GM10266 (cell line): ENCODE results near the gene CHST11.

ENCODE experiments used
- DNase-seq: peaks from one replicate; pipeline ENCODE4 v3.0.0; 2012; ENCODE audit errors: extremely low spot score
- TF ChIP-seq, protein P1 (sequence below): IDR thresholded peaks from 2 replicates; pipeline ENCODE4 v1.5.1; 2012; ENCODE audit warnings: mild to moderate bottlenecking, low read depth; ENCODE audit not compliant: control insufficient read depth, insufficient read depth; ENCODE audit errors: missing control alignments

The CHST11 gene

DNA sequence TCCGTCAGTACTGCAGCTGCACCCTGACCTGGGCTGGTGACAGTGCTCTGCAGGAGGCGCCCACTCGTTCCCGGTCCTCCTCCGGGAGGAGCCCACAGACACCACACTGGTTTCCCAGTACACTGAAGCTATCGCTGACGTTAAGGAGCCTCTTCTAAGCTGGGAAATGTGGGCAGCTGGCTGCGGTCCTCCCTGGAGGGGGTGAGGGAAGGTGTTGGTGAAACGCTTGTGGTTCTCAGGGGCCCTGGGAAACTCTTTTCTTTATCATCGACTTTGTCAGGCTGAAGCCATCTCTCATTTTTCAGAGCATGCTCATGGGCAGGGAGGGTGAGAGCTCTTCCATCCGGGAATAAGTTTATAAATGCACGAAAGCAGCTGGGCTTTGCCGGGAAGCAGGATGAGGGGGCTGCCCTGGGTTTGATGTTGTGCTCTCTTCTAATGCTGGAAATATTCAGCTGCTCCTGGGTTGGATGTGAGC lies 176.0 kb downstream of the CHST11 start:
- TF ChIP-seq, protein P1, sequence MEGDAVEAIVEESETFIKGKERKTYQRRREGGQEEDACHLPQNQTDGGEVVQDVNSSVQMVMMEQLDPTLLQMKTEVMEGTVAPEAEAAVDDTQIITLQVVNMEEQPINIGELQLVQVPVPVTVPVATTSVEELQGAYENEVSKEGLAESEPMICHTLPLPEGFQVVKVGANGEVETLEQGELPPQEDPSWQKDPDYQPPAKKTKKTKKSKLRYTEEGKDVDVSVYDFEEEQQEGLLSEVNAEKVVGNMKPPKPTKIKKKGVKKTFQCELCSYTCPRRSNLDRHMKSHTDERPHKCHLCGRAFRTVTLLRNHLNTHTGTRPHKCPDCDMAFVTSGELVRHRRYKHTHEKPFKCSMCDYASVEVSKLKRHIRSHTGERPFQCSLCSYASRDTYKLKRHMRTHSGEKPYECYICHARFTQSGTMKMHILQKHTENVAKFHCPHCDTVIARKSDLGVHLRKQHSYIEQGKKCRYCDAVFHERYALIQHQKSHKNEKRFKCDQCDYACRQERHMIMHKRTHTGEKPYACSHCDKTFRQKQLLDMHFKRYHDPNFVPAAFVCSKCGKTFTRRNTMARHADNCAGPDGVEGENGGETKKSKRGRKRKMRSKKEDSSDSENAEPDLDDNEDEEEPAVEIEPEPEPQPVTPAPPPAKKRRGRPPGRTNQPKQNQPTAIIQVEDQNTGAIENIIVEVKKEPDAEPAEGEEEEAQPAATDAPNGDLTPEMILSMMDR, result no peak
- no peak for DNase-seq

DNA sequence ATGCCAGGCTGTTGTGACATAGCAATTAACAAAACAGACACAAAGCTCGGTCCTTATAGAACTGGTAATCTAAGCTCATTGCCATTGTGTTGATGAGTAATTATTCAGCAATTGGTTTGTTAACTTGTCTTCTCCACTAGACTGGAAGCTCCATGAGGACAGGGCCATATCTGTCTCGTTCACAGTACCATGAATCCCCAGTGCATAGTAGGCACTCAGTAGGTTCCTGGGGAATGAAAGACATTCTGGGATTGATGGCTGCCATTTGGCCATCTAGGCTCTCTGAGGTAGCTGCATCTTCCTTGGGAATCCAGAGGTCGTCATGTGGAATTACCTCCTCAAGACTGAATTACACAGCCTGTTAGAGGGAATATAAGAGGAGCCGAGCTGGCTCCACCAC lies 177.3 kb downstream of the CHST11 start:
- TF ChIP-seq, protein P1, result no peak
- DNase-seq, result no peak

- TF ChIP-seq, protein P1, result no peak
- no peak for DNase-seq
These were observed 178.1 kb downstream of the CHST11 start for GRCh38 chr12:104634852-104635251.

GRCh38 chr12:104635607-104636343 lies 179.0 kb downstream of the CHST11 start:
- DNase-seq, result no peak
- TF ChIP-seq, protein P1, result no peak

DNA sequence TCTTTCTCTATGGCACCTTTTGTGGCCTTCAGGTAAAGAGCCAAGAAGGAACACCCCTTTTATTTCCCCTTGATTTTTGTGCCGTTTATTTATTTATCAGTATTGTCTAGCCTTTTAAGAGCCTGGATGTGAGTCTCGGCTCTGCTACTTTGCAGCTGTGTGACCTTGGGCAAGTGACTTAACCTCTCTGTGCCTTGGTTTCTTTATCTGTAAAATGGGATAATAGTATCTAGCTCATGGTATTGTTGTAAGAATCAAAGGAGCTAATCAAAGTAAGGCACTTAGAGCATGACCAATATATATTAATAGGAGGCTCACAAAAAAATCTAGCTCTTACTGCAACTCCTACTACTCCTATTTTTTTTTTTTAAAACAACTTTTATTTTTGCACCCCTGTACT lies 179.7 kb downstream of the CHST11 start:
- DNase-seq, result no peak
- TF ChIP-seq, protein P1, result no peak

DNA sequence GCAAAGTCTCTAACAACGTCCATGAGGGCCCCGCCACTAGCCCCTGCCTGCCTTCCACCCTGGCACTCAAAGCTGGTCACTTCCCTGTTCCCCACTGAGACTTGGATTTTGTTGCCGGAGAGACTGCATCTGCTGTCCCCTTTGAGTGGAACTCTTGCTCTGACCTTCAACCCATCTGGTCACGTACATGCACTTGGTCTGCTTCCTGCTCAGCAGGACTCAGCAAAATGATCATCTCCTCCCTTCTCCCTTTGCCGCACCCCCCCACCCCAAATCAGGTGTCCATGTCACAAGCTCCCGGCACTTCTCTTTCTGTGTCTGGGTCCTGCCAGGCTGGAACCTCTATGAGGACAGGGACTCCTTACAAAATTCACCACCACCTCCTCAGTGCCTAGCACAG lies 180.9 kb downstream of the CHST11 start:
- TF ChIP-seq, protein P1, result no peak
- no peak for DNase-seq

DNA sequence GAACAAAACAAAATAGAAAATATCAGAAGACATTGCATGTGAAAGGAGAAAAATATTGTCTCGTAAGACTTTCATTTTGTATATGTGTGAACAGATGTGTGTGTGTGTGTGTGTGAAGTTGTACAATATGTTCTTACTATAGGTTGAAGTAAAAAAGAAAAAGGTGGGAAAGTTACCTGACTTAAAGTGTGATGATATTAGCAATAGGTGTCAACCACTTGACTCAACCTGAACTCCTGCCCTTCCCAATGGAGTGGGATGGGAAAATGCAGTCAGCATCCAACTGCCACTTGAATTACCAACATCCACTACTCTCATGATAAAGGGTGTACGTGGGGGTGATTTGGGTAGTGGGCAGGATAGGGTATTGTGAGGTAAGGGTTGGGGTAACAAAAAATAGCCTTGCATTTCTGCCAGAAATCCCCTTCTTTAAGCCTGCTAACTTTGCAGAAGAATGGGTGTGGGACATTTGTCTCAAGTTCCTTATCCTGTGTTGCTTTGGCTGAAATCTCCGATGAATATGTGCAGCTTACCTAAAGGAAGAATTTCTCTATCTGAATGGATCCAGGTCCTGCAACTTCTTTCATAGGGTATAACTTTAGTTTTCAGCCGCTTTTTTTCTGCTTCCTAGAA lies 181.6 kb downstream of the CHST11 start:
- no peak for DNase-seq
- TF ChIP-seq, protein P1, result no peak
